GM12878 (cell line): Measurements from ENCODE around the gene IRS1. TPM values are rescaled to one million over a fixed set of nuclear protein-coding genes. Genes with fewer than 3 reads are reported as not detected.

Experiments
- ATAC-seq: fragments of 200-7000 bp; cut with Tn5 transposase; 3 replicates; pipeline ENCODE4 v1.9.1; 2020; ENCODE audit warnings: mild to moderate bottlenecking, moderate library complexity
- BruUV-seq: library from RNA; stranded (reverse); fragments of 400-500 nt; replicated peaks from 2 replicates; lab custom pipeline; 2021; lab: Mats Ljungman, UMichigan
- CTCF ChIA-PET: fragments of 300-600 bp; sonication (Branson Sonifier 250); formaldehyde crosslinking; extraction: SDS; loops from one replicate; lab custom pipeline; 2021; ENCODE audit warnings: inconsistent platforms; lab: Yijun Ruan, JAX
- POLR2A ChIA-PET: fragments of 350-600 bp; formaldehyde crosslinking; extraction: SDS; loops from one replicate; lab custom pipeline; 2021; ENCODE audit warnings: inconsistent platforms; lab: Charles Lee
- RAD21 ChIA-PET: fragments of 300-600 bp; sonication (Branson Sonifier 250); formaldehyde crosslinking; loops from one replicate; lab custom pipeline; 2023; ENCODE audit warnings: antibody characterized with exemption; ENCODE audit not compliant: unreplicated experiment; lab: Charles Lee
- SMC1A ChIA-PET: fragments of 300-600 bp; sonication (Branson Sonifier 250); formaldehyde crosslinking; loops from one replicate; lab custom pipeline; 2023; ENCODE audit not compliant: unreplicated experiment, uncharacterized antibody; lab: Charles Lee
- DNase-seq: peaks from one replicate; pipeline ENCODE4 v3.0.0-alpha.2; 2011; ENCODE audit warnings: low read depth, low spot score
- FAIRE-seq: peaks from 3 replicates; lab custom pipeline; 2011; peaks lifted over from hg19 to GRCh38; lab: Jason Lieb, UNC
- H2AFZ ChIP-seq: 2 replicates; pipeline ENCODE4 v1.6.0; 2011; ENCODE audit warnings: low read depth, low read length, control low read depth; ENCODE audit not compliant: control insufficient read depth
- H3K27ac ChIP-seq: 2 replicates; pipeline ENCODE4 v1.5.1; 2011; ENCODE audit warnings: control low read depth; ENCODE audit not compliant: control insufficient read depth, insufficient read depth
- H3K27me3 ChIP-seq, 2 experiments: replicated peaks in 1 of 2; 2 replicates each; pipeline versions ENCODE4 v1.6.0 to v1.6.1; 2011; ENCODE audit warnings: low read length in 1 of 2; ENCODE audit not compliant: control insufficient read depth in 2 of 2, insufficient read depth in 2 of 2
- H3K36me3 ChIP-seq, 2 experiments: 2 replicates each; pipeline ENCODE4 v1.5.1; 2011; ENCODE audit warnings: low read length in 1 of 2; ENCODE audit not compliant: control insufficient read depth in 2 of 2, insufficient read depth in 2 of 2
- H3K4me1 ChIP-seq: 2 replicates; pipeline ENCODE4 v1.6.1; 2011; ENCODE audit warnings: mild to moderate bottlenecking, low read length, moderate library complexity, mixed read lengths; ENCODE audit not compliant: control insufficient read depth, insufficient read depth
- H3K4me2 ChIP-seq: 2 replicates; pipeline ENCODE4 v1.6.0; 2011; ENCODE audit warnings: control low read depth; ENCODE audit not compliant: control insufficient read depth, insufficient read depth
- H3K4me3 ChIP-seq: fragments of 200-600 bp; sonication (generic); 2 replicates; pipeline ENCODE4 v1.5.1; 2016
- H3K79me2 ChIP-seq: 2 replicates; pipeline ENCODE4 v1.6.0; 2011; ENCODE audit warnings: low read length; ENCODE audit not compliant: control insufficient read depth, insufficient read depth
- H3K9ac ChIP-seq: 2 replicates; pipeline ENCODE4 v1.8.0; 2011; ENCODE audit warnings: low read length, control low read depth, mixed read lengths; ENCODE audit not compliant: control insufficient read depth, insufficient read depth
- H3K9me3 ChIP-seq: replicated peaks from 3 replicates; pipeline ENCODE4 v1.5.1; 2011; ENCODE audit warnings: mild to moderate bottlenecking, low read length; ENCODE audit not compliant: control insufficient read depth, insufficient read depth
- H4K20me1 ChIP-seq: 2 replicates; pipeline ENCODE4 v1.6.0; 2011; ENCODE audit not compliant: control insufficient read depth, insufficient read depth
- CHD2 ChIP-seq: IDR thresholded peaks from 2 replicates; pipeline ENCODE4 v1.6.1; 2011; ENCODE audit warnings: low read depth, low read length, improper control_type of control experiment, borderline replicate concordance
- FOXM1 ChIP-seq: IDR thresholded peaks from 2 replicates; pipeline ENCODE4 v1.6.1; 2012; ENCODE audit warnings: low read depth, mild to moderate bottlenecking, inconsistent platforms, low read length, moderate library complexity
- IKZF2 ChIP-seq, 2 experiments: fragments of 450-650 bp; IDR thresholded peaks; 2 replicates each; pipeline ENCODE4 v1.6.1; 2017; ENCODE audit warnings: mild to moderate bottlenecking in 2 of 2, moderate library complexity in 2 of 2
- NR2C2 ChIP-seq: IDR thresholded peaks from 2 replicates; pipeline ENCODE4 v1.6.1; 2011; ENCODE audit warnings: borderline replicate concordance, low read depth; ENCODE audit not compliant: control insufficient read depth, insufficient read length
- NR2F1 ChIP-seq: fragments of 450-650 bp; conservative IDR thresholded peaks from 2 replicates; pipeline ENCODE4 v1.6.1; 2017; ENCODE audit warnings: mild to moderate bottlenecking
- PAX8 ChIP-seq: fragments of 450-650 bp; IDR thresholded peaks from 2 replicates; pipeline ENCODE4 v1.6.1; 2017; ENCODE audit warnings: mild to moderate bottlenecking, moderate library complexity
- POLR2AphosphoS5 ChIP-seq: IDR thresholded peaks from 2 replicates; pipeline ENCODE4 v1.6.1; 2011; ENCODE audit warnings: mild to moderate bottlenecking, low read length, inconsistent platforms
- RB1 ChIP-seq: fragments of 450-650 bp; formaldehyde crosslinking; IDR thresholded peaks from 2 replicates; pipeline ENCODE4 v1.6.1; 2017; ENCODE audit warnings: mild to moderate bottlenecking, borderline replicate concordance
- RELA ChIP-seq: fragments of 450-650 bp; IDR thresholded peaks from 2 replicates; pipeline ENCODE4 v1.8.0; 2014; ENCODE audit warnings: borderline replicate concordance; ENCODE audit not compliant: partially characterized antibody
- SREBF2 ChIP-seq: IDR thresholded peaks from 2 replicates; pipeline ENCODE4 v1.6.1; 2012; ENCODE audit warnings: mild to moderate bottlenecking, low read length
- STAT3 ChIP-seq: IDR thresholded peaks from 2 replicates; pipeline ENCODE4 v1.6.1; 2011; ENCODE audit warnings: low read depth, low read length, improper control_type of control experiment
- TAF1 ChIP-seq: IDR thresholded peaks from 2 replicates; pipeline ENCODE4 v1.6.1; 2011; ENCODE audit warnings: mild to moderate bottlenecking, low read depth, low read length, borderline replicate concordance
- WGBS: methylation state at CpG from one replicate; pipeline ENCODE4 v1.1.6; 2016; ENCODE audit warnings: low lambda C conversion rate; ENCODE audit not compliant: insufficient replicate concordance, insufficient coverage; ENCODE audit errors: missing lambda C conversion rate; 5-methylcytosine and 5-hydroxymethylcytosine counted together
- in situ Hi-C: fragments of 300-500 bp; cut with MboI; formaldehyde crosslinking; loops from 9 replicates; pipeline ENCODE4 v1.14.3; 2018; ENCODE audit warnings: mixed read lengths
- intact Hi-C: fragments of 100-400 bp; cut with micrococcal nuclease; formaldehyde crosslinking; loops from one replicate; pipeline ENCODE4 v1.14.2; 2022; ENCODE audit not compliant: unreplicated experiment
- polyA plus RNA-seq, 11 experiments: library from polyadenylated mRNA; depleted of rRNA in 4 of 11; unstranded in 6 of 11; stranded (reverse) in 5 of 11; fragments of >200 nt; fragmentation: Nextera tagmentation in 4 of 11; fragmentation: Illumina TruSeq in 1 of 11; extraction: Ambion mirVana in 4 of 11; extraction: Trizol in 1 of 11; gene quantifications; 1 replicate in 1 of 11; 2 replicates in 10 of 11; pipeline versions ENCODE4 v1.2.1 to v1.2.3, GENCODE V29; 2011 to 2016; ENCODE audit warnings: inconsistent platforms in 2 of 11, missing spikeins in 2 of 11, low read depth in 1 of 11
- total RNA-seq, 4 experiments: library from RNA; depleted of rRNA in 3 of 4; stranded (reverse); fragments of >200 nt in 3 of 4; fragmentation: Illumina TruSeq in 1 of 4; extraction: Trizol in 1 of 4; gene quantifications; 2 replicates each; pipeline versions ENCODE4 v1.2.1 to v1.2.3, GENCODE V29; 2013 to 2021
- TF ChIP-seq, protein P1 (sequence below): IDR thresholded peaks from 2 replicates; pipeline ENCODE4 v1.6.1; 2012; ENCODE audit warnings: low read depth, low read length, improper control_type of control experiment
- TF ChIP-seq, protein P2 (sequence below): IDR thresholded peaks from 2 replicates; pipeline ENCODE4 v1.6.1; 2012; ENCODE audit warnings: mild to moderate bottlenecking, low read depth, low read length

Gene IRS1
- total and polyA plus RNA-seq, 10 of the 15 experiments (the other 5 are each of a cell fraction or from before 2014, with no cell fraction given): 0.03 to 1.7 (median 0.34) TPM

DNA sequence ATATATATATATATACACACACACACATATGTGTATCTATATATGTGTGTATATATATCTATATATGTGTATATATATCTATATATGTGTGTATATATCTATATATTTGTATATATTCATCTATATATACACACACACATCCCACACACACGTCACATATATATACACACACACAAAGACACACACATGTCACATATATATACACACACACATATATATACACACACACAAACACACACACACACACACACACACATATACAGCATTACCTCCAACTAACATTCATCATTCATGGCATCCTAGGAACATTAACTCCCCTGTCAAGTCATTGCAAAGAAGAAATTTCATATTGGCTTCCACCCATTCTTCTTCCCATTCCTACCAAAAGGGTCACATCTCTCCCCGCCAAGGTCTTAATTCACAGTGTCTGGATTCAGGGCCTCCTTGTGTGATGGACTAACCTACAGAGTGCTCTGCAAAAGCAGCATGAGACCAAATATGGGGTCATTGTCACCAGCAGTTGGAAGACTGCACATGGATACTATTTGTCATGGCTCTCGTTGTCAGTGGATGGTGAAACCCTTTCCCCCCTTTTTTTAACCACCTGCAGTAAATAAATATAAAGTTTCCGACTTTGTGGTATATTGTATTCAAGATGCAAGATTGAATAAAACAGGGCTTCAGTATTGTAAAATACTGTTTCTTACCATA lies 67.0 kb downstream of the IRS1 start:
- no peak overlapping the region for H2AFZ ChIP-seq
- no peak overlapping the region for H3K27ac ChIP-seq
- H3K27me3 ChIP-seq: no peaks in the 10 kb centered on the region; a peak in 1 of 4 replicates
- SMC1A ChIA-PET: interaction anchor here (1.0 to 1.2 kb wide), 2 partner anchors 8 to 12 kb away, joined by 3 read pairs; no protein-coding TSS in a partner anchor
- POLR2A ChIA-PET: no interaction called here
- DNase-seq: no peak
- RAD21 ChIA-PET: no interaction called here
- in situ Hi-C loops: no loop called here
- H3K9me3 ChIP-seq: no peaks in the 10 kb centered on the region
- TF ChIP-seq, protein P1, sequence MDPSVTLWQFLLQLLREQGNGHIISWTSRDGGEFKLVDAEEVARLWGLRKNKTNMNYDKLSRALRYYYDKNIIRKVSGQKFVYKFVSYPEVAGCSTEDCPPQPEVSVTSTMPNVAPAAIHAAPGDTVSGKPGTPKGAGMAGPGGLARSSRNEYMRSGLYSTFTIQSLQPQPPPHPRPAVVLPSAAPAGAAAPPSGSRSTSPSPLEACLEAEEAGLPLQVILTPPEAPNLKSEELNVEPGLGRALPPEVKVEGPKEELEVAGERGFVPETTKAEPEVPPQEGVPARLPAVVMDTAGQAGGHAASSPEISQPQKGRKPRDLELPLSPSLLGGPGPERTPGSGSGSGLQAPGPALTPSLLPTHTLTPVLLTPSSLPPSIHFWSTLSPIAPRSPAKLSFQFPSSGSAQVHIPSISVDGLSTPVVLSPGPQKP: no peak
- TF ChIP-seq FOXM1 (no peak), NR2F1 (no peak)
- TF ChIP-seq, all 136 proteins: peak for 0
- no TSS peak for BruUV-seq
- Histone ChIP-seq H3K4me3 (no peak overlapping the region), H3K4me2 (no peak overlapping the region), H3K4me1 (no peaks in the 10 kb centered on the region), H3K36me3 (no peaks in the 10 kb centered on the region), H3K9ac (no peak overlapping the region), H4K20me1 (no peaks in the 10 kb centered on the region), H3K79me2 (no peaks in the 10 kb centered on the region)
- intact Hi-C loops: no loop called here
- 31% methylated on average over 4 of the region's 4 CpGs for whole genome bisulfite sequencing
- CTCF ChIA-PET: interaction anchor here (1.3 kb wide), 1 partner anchor 70 kb away, joined by 4 read pairs; no protein-coding TSS in a partner anchor
- ATAC-seq (no peak), FAIRE-seq (no peak)

DNA sequence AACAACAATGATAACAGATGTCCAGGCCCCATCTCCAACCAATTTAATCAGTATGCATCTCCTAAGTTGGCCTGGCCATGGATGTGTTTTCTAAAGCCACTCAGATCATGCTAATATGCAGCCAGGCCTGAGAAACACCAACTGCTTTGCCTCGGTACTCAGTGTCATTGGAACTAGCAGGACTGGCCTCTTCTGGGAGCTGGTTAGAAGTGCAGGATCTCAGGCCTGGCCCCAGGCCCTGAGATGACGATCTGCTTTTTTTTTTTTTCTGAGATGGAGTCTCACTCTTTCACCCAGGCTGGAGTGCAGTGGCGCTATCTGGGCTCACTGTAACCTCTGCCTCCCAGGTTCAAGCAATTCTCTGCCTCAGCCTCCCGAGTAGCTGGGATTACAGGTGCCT lies 69.1 kb downstream of the IRS1 start:
- no peak overlapping the region for H3K4me2 ChIP-seq
- no peak for TF ChIP-seq PAX8
- TF ChIP-seq STAT3: no peak
- TF ChIP-seq SREBF2: no peak
- no peak for TF ChIP-seq IKZF2 (IDR thresholded peaks at IDR 0.05)
- TF ChIP-seq, protein P2, sequence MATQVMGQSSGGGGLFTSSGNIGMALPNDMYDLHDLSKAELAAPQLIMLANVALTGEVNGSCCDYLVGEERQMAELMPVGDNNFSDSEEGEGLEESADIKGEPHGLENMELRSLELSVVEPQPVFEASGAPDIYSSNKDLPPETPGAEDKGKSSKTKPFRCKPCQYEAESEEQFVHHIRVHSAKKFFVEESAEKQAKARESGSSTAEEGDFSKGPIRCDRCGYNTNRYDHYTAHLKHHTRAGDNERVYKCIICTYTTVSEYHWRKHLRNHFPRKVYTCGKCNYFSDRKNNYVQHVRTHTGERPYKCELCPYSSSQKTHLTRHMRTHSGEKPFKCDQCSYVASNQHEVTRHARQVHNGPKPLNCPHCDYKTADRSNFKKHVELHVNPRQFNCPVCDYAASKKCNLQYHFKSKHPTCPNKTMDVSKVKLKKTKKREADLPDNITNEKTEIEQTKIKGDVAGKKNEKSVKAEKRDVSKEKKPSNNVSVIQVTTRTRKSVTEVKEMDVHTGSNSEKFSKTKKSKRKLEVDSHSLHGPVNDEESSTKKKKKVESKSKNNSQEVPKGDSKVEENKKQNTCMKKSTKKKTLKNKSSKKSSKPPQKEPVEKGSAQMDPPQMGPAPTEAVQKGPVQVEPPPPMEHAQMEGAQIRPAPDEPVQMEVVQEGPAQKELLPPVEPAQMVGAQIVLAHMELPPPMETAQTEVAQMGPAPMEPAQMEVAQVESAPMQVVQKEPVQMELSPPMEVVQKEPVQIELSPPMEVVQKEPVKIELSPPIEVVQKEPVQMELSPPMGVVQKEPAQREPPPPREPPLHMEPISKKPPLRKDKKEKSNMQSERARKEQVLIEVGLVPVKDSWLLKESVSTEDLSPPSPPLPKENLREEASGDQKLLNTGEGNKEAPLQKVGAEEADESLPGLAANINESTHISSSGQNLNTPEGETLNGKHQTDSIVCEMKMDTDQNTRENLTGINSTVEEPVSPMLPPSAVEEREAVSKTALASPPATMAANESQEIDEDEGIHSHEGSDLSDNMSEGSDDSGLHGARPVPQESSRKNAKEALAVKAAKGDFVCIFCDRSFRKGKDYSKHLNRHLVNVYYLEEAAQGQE: no peak
- no peak for TF ChIP-seq POLR2AphosphoS5
- TF ChIP-seq CHD2: no peak
- no peak for TF ChIP-seq RELA
- no peak for TF ChIP-seq TAF1
- TF ChIP-seq NR2C2: no peak
- no peak for TF ChIP-seq RB1
- TF ChIP-seq, all 136 proteins: peak for 0
- Histone ChIP-seq H3K9ac (no peak overlapping the region), H3K27ac (no peak overlapping the region), H3K79me2 (no peaks in the 10 kb centered on the region), H4K20me1 (no peaks in the 10 kb centered on the region), H2AFZ (no peak overlapping the region), H3K36me3 (no peaks in the 10 kb centered on the region), H3K4me1 (no peaks in the 10 kb centered on the region), H3K27me3 (no peaks in the 10 kb centered on the region; a peak in 1 of 4 replicates), H3K9me3 (no peaks in the 10 kb centered on the region), H3K4me3 (no peak overlapping the region)
- ATAC-seq (no peak), DNase-seq (no peak), FAIRE-seq (no peak)
- SMC1A ChIA-PET: no interaction called here
- RAD21 ChIA-PET: no interaction called here
- in situ Hi-C loops: no loop called here
- intact Hi-C loops: no loop called here
- 57% methylated on average over 4 of the region's 4 CpGs for WGBS
- no TSS peak for BruUV-seq
- CTCF ChIA-PET: no interaction called here
- POLR2A ChIA-PET: no interaction called here
